ENCODE results near the gene TMBIM6.

DNA sequence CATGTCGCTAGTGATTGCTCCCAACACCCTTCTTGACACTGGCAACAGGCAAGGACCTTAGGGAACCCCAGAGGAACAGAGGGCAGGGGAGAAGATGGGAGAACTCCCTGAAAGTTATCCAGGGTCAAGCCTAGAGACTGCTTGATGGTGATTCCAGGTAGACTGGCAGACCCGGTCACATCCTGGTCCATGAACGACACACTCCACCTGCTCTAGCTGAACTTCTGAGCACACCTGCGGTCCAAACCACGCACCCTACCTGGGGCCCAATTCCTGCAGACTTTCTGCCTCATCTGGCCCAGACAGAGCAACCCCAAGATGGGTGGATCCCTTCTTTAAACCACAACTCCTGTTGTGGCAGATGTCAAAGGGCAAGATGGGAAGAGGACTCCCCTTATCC, 52.7 kb downstream of the TMBIM6 start:
- TF ChIP-seq, protein P1, sequence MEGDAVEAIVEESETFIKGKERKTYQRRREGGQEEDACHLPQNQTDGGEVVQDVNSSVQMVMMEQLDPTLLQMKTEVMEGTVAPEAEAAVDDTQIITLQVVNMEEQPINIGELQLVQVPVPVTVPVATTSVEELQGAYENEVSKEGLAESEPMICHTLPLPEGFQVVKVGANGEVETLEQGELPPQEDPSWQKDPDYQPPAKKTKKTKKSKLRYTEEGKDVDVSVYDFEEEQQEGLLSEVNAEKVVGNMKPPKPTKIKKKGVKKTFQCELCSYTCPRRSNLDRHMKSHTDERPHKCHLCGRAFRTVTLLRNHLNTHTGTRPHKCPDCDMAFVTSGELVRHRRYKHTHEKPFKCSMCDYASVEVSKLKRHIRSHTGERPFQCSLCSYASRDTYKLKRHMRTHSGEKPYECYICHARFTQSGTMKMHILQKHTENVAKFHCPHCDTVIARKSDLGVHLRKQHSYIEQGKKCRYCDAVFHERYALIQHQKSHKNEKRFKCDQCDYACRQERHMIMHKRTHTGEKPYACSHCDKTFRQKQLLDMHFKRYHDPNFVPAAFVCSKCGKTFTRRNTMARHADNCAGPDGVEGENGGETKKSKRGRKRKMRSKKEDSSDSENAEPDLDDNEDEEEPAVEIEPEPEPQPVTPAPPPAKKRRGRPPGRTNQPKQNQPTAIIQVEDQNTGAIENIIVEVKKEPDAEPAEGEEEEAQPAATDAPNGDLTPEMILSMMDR (IDR thresholded peaks at IDR 0.05) = no peak
- TF ChIP-seq EP300 (IDR thresholded peaks at IDR 0.05) (no peak), HOXA7 (CRISPR knock-in tag; IDR thresholded peaks at IDR 0.05) (no peak), MAZ (IDR thresholded peaks at IDR 0.05; ENCODE audit: borderline replicate concordance, low read depth, low read length) (no peak), CHD2 (IDR thresholded peaks at IDR 0.05; ENCODE audit: low read length, partially characterized antibody) (no peak), ELK1 (IDR thresholded peaks at IDR 0.05; ENCODE audit: low read depth, low read length) (no peak), CHD4 (IDR thresholded peaks at IDR 0.05; ENCODE audit: borderline replicate concordance) (no peak), KDM5A (IDR thresholded peaks at IDR 0.05) (no peak), RFX5 (IDR thresholded peaks at IDR 0.05) (no peak), CEBPB (IDR thresholded peaks at IDR 0.05) (no peak), NR3C1 (IDR thresholded peaks at IDR 0.05) (no peak), KDM1A (IDR thresholded peaks at IDR 0.05; ENCODE audit: low read depth) (no peak)
- TF ChIP-seq, protein P2, sequence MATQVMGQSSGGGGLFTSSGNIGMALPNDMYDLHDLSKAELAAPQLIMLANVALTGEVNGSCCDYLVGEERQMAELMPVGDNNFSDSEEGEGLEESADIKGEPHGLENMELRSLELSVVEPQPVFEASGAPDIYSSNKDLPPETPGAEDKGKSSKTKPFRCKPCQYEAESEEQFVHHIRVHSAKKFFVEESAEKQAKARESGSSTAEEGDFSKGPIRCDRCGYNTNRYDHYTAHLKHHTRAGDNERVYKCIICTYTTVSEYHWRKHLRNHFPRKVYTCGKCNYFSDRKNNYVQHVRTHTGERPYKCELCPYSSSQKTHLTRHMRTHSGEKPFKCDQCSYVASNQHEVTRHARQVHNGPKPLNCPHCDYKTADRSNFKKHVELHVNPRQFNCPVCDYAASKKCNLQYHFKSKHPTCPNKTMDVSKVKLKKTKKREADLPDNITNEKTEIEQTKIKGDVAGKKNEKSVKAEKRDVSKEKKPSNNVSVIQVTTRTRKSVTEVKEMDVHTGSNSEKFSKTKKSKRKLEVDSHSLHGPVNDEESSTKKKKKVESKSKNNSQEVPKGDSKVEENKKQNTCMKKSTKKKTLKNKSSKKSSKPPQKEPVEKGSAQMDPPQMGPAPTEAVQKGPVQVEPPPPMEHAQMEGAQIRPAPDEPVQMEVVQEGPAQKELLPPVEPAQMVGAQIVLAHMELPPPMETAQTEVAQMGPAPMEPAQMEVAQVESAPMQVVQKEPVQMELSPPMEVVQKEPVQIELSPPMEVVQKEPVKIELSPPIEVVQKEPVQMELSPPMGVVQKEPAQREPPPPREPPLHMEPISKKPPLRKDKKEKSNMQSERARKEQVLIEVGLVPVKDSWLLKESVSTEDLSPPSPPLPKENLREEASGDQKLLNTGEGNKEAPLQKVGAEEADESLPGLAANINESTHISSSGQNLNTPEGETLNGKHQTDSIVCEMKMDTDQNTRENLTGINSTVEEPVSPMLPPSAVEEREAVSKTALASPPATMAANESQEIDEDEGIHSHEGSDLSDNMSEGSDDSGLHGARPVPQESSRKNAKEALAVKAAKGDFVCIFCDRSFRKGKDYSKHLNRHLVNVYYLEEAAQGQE (IDR thresholded peaks at IDR 0.05) = no peak

Data from A549 (cell line).